T-cell (primary cell): ENCODE results near the gene MCF2L. TPM values are rescaled to one million over a fixed set of nuclear protein-coding genes. Genes with fewer than 3 reads are reported as not detected.

Experiments used
- ATAC-seq, 4 experiments: fragments of 200-7000 bp in 3 of 4; fragments of 150-1000 bp in 1 of 4; cut with Tn5 transposase; replicated peaks in 1 of 4; 1 replicate in 3 of 4; 2 replicates in 1 of 4; pipeline ENCODE4 v1.10.0; 2021; ENCODE audit warnings: moderate library complexity in 3 of 4, mild to moderate bottlenecking in 2 of 4, moderate number of reproducible peaks in 1 of 4
- CTCF ChIA-PET, 2 donors: fragments of 300-600 bp; sonication (Branson Sonifier 250); formaldehyde crosslinking; loops; one replicate each; lab custom pipeline; 2022; ENCODE audit warnings: antibody characterized with exemption in 2 of 2; lab: Charles Lee
- POLR2A ChIA-PET, 2 donors: fragments of 300-600 bp; sonication (Branson Sonifier 250); formaldehyde crosslinking; loops; one replicate each; lab custom pipeline; 2022; ENCODE audit warnings: antibody characterized with exemption in 2 of 2; lab: Charles Lee
- DNase-seq, 35 experiments: peaks; one replicate each; pipeline versions ENCODE4 v3.0.0 to v3.0.0-alpha.2; 2013 to 2023
- H3K27ac ChIP-seq: one replicate; pipeline ENCODE4 v1.5.1; 2013; ENCODE audit warnings: low read length
- H3K27me3 ChIP-seq, 2 experiments: replicated peaks in 1 of 2; 1 replicate in 1 of 2; 2 replicates in 1 of 2; pipeline versions ENCODE4 v1.6.1 to v1.7.0; 2013; ENCODE audit warnings: low read length in 1 of 2, mixed read lengths in 1 of 2; ENCODE audit not compliant: control insufficient read depth in 2 of 2, insufficient read depth in 2 of 2; ENCODE audit errors: extremely low read depth in 1 of 2
- H3K36me3 ChIP-seq, 2 donors: 1 replicate in 1 of 2; 2 replicates in 1 of 2; pipeline versions ENCODE4 v1.6.1 to v1.7.0; 2013; ENCODE audit warnings: low read length in 1 of 2; ENCODE audit not compliant: control insufficient read depth in 2 of 2, insufficient read depth in 1 of 2; ENCODE audit errors: extremely low read depth in 1 of 2
- H3K4me1 ChIP-seq, 2 experiments: 1 replicate in 1 of 2; 2 replicates in 1 of 2; pipeline versions ENCODE4 v1.6.1 to v1.7.0; 2013; ENCODE audit warnings: low read length in 2 of 2, mixed read lengths in 1 of 2; ENCODE audit not compliant: insufficient read depth in 2 of 2, control insufficient read depth in 1 of 2; ENCODE audit errors: extremely low read depth in 1 of 2
- H3K4me3 ChIP-seq, 2 donors: 1 replicate in 1 of 2; 2 replicates in 1 of 2; pipeline versions ENCODE4 v1.5.1 to v1.7.0; 2013; ENCODE audit warnings: mild to moderate bottlenecking in 2 of 2, low read length in 1 of 2, moderate library complexity in 1 of 2; ENCODE audit not compliant: control insufficient read depth in 1 of 2; ENCODE audit errors: extremely low read depth in 1 of 2
- H3K9me3 ChIP-seq: 2 replicates; pipeline ENCODE4 v1.7.0; 2013
- H3K27ac Mint-ChIP-seq, 2 donors: one replicate each; pipeline ENCODE4 v1.8.0; 2020 to 2021; ENCODE audit warnings: mild to moderate bottlenecking in 2 of 2, mixed read lengths in 2 of 2
- H3K27me3 Mint-ChIP-seq, 2 donors: one replicate each; pipeline ENCODE4 v1.8.0; 2021 to 2022; ENCODE audit warnings: mixed read lengths in 2 of 2
- H3K36me3 Mint-ChIP-seq: one replicate; pipeline ENCODE4 v1.8.0; 2021; ENCODE audit warnings: mixed read lengths
- H3K4me1 Mint-ChIP-seq, 3 donors: one replicate each; pipeline ENCODE4 v1.8.0; 2020 to 2022; ENCODE audit warnings: mixed read lengths in 3 of 3, mild to moderate bottlenecking in 1 of 3
- H3K4me3 Mint-ChIP-seq, 3 donors: one replicate each; pipeline ENCODE4 v1.8.0; 2020 to 2022; ENCODE audit warnings: mild to moderate bottlenecking in 3 of 3, mixed read lengths in 3 of 3, moderate library complexity in 3 of 3
- H3K9me3 Mint-ChIP-seq, 3 donors: one replicate each; pipeline ENCODE4 v1.8.0; 2020 to 2022; ENCODE audit warnings: mixed read lengths in 3 of 3
- WGBS: methylation state at CpG from one replicate; pipeline ENCODE4 v1.1.5; 2013; ENCODE audit warnings: missing lambda C conversion rate; ENCODE audit not compliant: insufficient coverage; 5-methylcytosine and 5-hydroxymethylcytosine counted together
- total RNA-seq, 35 experiments: library from RNA in 6 of 35; stranded (reverse) in 6 of 35; fragments of 120-200 nt in 1 of 35; gene quantifications; one replicate each; pipeline versions ENCODE4 v1.2.1 to v1.2.4 and lab custom pipeline; 2013 to 2026

The MCF2L gene
- total RNA-seq, 5 donors from 2014 or later (not counting 1 experiment from before 2014, with no cell fraction given): 18.2 to 30.0 (median 24.7) TPM

- POLR2A ChIA-PET: no interaction called here
These were observed 150.3 kb downstream of the MCF2L start for GRCh38 chr13:113119166-113119821.

GRCh38 chr13:113119822-113120189 lies 150.8 kb downstream of the MCF2L start:
- no peaks in the 10 kb centered on the region for H3K36me3 ChIP-seq
- CTCF ChIA-PET: no interaction called here
- no peak overlapping the region for H3K27ac ChIP-seq
- POLR2A ChIA-PET: no interaction called here
- H3K9me3 ChIP-seq: no peaks in the 10 kb centered on the region
- no peak overlapping the region for H3K27ac Mint-ChIP-seq
- no peaks in the 10 kb centered on the region for H3K9me3 Mint-ChIP-seq
- no peak overlapping the region for H3K4me3 ChIP-seq
- 86% methylated on average over 6 of the region's 7 CpGs for WGBS
- no peaks in the 10 kb centered on the region for H3K36me3 Mint-ChIP-seq
- no peaks in the 10 kb centered on the region for H3K4me1 ChIP-seq
- peaks cover 0 to 48% of the 10 kb centered on the region in 2 experiments for H3K27me3 ChIP-seq
- no peak overlapping the region for H3K4me3 Mint-ChIP-seq
- no peaks in the 10 kb centered on the region for H3K4me1 Mint-ChIP-seq
- DNase-seq (no peak), ATAC-seq (no peak)
- H3K27me3 Mint-ChIP-seq: peaks cover 0 to 6% of the 10 kb centered on the region in 2 donors

More at GRCh38 chr13:113119166-113119821, 150.3 kb downstream of the MCF2L start:
- Mint-ChIP-seq H3K27ac (no peak overlapping the region), H3K4me1 (no peaks in the 10 kb centered on the region), H3K36me3 (no peaks in the 10 kb centered on the region), H3K27me3 (peaks cover 0 to 11% of the 10 kb centered on the region in 2 donors), H3K9me3 (no peaks in the 10 kb centered on the region), H3K4me3 (no peak overlapping the region)
- H3K27ac ChIP-seq: no peak overlapping the region
- no peak for ATAC-seq
- peaks cover 0 to 50% of the 10 kb centered on the region in 2 experiments for H3K27me3 ChIP-seq
- WGBS: 90% methylated on average over 16 of the region's 16 CpGs
- no peaks in the 10 kb centered on the region for H3K36me3 ChIP-seq
- no peaks in the 10 kb centered on the region for H3K4me1 ChIP-seq
- CTCF ChIA-PET: no interaction called here
- H3K9me3 ChIP-seq: no peaks in the 10 kb centered on the region
- no peak for DNase-seq
- H3K4me3 ChIP-seq: no peak overlapping the region

GRCh38 chr13:113120300-113121182 lies 151.5 kb downstream of the MCF2L start:
- H3K27me3 Mint-ChIP-seq: peaks cover 1 to 9% of the 10 kb centered on the region in 2 donors
- H3K4me3 Mint-ChIP-seq: no peak overlapping the region
- 73% methylated on average over 11 of the region's 19 CpGs for WGBS
- DNase-seq (no peak), ATAC-seq (no peak)
- H3K36me3 Mint-ChIP-seq: no peaks in the 10 kb centered on the region
- no peak overlapping the region for H3K27ac Mint-ChIP-seq
- ChIA-PET POLR2A (no interaction called here), CTCF (no interaction called here)
- H3K4me3 ChIP-seq: no peak overlapping the region
- H3K9me3 Mint-ChIP-seq: no peaks in the 10 kb centered on the region
- no peak overlapping the region for H3K27ac ChIP-seq
- H3K9me3 ChIP-seq: no peaks in the 10 kb centered on the region
- peaks cover 0 to 41% of the 10 kb centered on the region in 2 experiments for H3K27me3 ChIP-seq
- no peaks in the 10 kb centered on the region for H3K4me1 Mint-ChIP-seq
- H3K4me1 ChIP-seq: no peaks in the 10 kb centered on the region
- no peaks in the 10 kb centered on the region for H3K36me3 ChIP-seq

GRCh38 chr13:113121183-113121927 lies 152.3 kb downstream of the MCF2L start:
- H3K36me3 Mint-ChIP-seq: no peaks in the 10 kb centered on the region
- Histone ChIP-seq H3K4me1 (no peaks in the 10 kb centered on the region), H3K4me3 (no peak overlapping the region), H3K36me3 (no peaks in the 10 kb centered on the region), H3K27me3 (peaks cover 0 to 42% of the 10 kb centered on the region in 2 experiments), H3K27ac (no peak overlapping the region), H3K9me3 (no peaks in the 10 kb centered on the region)
- ChIA-PET CTCF (no interaction called here), POLR2A (no interaction called here)
- H3K27ac Mint-ChIP-seq: no peak overlapping the region
- DNase-seq: no peak
- no peaks in the 10 kb centered on the region for H3K4me1 Mint-ChIP-seq
- no peak for ATAC-seq
- no peak overlapping the region for H3K4me3 Mint-ChIP-seq
- H3K27me3 Mint-ChIP-seq: peaks cover 5 to 15% of the 10 kb centered on the region in 2 donors
- H3K9me3 Mint-ChIP-seq: no peaks in the 10 kb centered on the region
- 84% methylated on average over 24 of the region's 24 CpGs for WGBS

DNA sequence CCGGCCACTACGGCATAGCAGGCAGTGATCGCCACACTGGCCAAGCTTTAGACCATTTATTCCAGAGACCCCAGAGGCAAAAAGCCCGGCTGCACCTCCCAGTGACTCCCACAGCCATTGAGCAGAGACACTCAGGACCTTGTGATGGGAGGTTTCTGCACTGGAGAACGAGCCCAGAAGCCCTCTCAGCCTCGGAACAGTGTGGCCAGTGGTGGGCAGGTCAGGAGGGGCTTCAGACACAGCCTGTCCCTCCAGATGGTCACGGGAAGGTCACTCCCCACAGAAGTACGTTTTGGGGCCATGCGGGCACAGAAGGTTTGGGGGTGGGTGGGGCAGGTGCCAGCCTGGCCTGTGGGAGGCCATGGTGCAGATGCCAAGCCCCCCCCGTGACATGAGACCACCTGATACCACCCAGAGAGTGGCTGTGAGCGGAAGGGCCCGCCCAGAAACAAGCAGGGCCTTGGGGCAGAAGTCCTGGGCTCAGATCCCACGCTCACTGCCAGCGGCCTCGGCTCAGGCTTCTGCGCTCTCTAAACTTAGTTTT lies 153.0 kb downstream of the MCF2L start:
- ChIA-PET POLR2A (no interaction called here), CTCF (no interaction called here)
- Histone ChIP-seq H3K27ac (no peak overlapping the region), H3K9me3 (no peaks in the 10 kb centered on the region), H3K4me1 (no peaks in the 10 kb centered on the region), H3K4me3 (no peak overlapping the region), H3K27me3 (peaks cover 0 to 44% of the 10 kb centered on the region in 2 experiments), H3K36me3 (no peaks in the 10 kb centered on the region)
- no peak overlapping the region for H3K27ac Mint-ChIP-seq
- WGBS: 85% methylated on average over 7 of the region's 16 CpGs
- peaks cover 11 to 21% of the 10 kb centered on the region in 2 donors for H3K27me3 Mint-ChIP-seq
- no peaks in the 10 kb centered on the region for H3K4me1 Mint-ChIP-seq
- H3K4me3 Mint-ChIP-seq: no peak overlapping the region
- H3K9me3 Mint-ChIP-seq: no peaks in the 10 kb centered on the region
- no peak for ATAC-seq
- DNase-seq: no peak
- no peaks in the 10 kb centered on the region for H3K36me3 Mint-ChIP-seq

DNA sequence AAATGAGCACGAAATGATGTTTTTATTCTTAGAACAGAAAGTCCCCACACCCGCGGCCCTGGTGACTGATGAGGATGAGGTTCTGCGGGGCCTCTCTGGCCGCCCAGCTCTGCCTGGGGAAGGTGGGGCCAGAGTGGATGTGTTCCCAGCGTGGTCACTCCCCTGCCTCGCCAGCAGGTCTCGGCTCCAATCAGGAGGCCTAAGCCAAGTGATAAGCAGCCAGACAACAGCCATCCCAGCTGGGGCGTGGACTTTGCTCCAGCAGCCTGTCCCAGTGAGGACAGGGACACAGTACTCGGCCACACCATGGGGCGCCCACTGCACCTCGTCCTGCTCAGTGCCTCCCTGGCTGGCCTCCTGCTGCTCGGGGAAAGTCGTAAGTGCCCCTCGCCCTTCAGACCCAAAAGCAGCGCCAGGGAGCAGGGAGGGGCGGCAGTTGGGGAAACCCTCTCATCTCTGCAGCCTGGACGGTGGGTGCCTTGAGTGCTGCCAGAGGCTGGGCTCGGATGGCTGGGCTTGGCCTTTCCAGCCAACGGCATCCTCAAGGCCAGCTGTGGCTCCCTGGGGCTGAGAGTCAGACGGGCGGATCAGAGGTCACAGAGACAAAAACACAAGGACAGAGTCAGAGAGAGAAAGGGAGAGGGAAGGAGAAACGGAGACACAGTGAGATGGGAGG lies 153.7 kb downstream of the MCF2L start, which contains the start of gene F10:
Gene F10, plus strand, starts transcription at position 250 of the 676 bp plus-strand sequence. Its CDS starts 57 bp downstream, at position 307.
- Mint-ChIP-seq H3K9me3 (no peaks in the 10 kb centered on the region), H3K27ac (no peak within 1 kb of the TSS), H3K27me3 (peaks cover 16 to 26% of the 10 kb centered on the region in 2 donors), H3K36me3 (no peaks in the 10 kb centered on the region), H3K4me3 (no peak within 1 kb of the TSS), H3K4me1 (no peaks in the 10 kb centered on the region)
- Histone ChIP-seq H3K36me3 (no peaks in the 10 kb centered on the region), H3K4me1 (no peaks in the 10 kb centered on the region), H3K27me3 (peaks cover 0 to 46% of the 10 kb centered on the region in 2 experiments), H3K27ac (no peak within 1 kb of the TSS), H3K9me3 (no peaks in the 10 kb centered on the region), H3K4me3 (no peak within 1 kb of the TSS)
- ChIA-PET POLR2A (no interaction called here), CTCF (no interaction called here)
- 77% methylated on average over 19 of the region's 23 CpGs for WGBS
- DNase-seq: no peak
- ATAC-seq: no peak
